ENCODE results near the gene SLC17A9. TPM values are rescaled to one million over a fixed set of nuclear protein-coding genes. Genes with fewer than 3 reads are reported as not detected.

SLC17A9 gene
- total and polyA plus RNA-seq, 4 donors, result 2.4 to 17.3 (median 9.6) TPM

- no peak for DNase-seq
- H3K9me3 ChIP-seq (ENCODE audit: control insufficient read depth in 4 of 4, insufficient read depth in 3 of 4, low read length in 3 of 4), result no peaks in the 10 kb centered on the region
- H3K4me1 ChIP-seq (ENCODE audit: control insufficient read depth in 5 of 5, insufficient read depth in 5 of 5, low read length in 5 of 5), result peaks cover 0 to 3% (median 0%) of the 10 kb centered on the region in 5 donors
- H3K27me3 ChIP-seq (ENCODE audit: control insufficient read depth in 3 of 3, insufficient read depth in 3 of 3, low read length in 2 of 3), result peaks cover 0 to 38% (median 31%) of the 10 kb centered on the region in 3 donors
- H3K4me3 ChIP-seq, result no peak overlapping the region
- TF ChIP-seq, protein P1, sequence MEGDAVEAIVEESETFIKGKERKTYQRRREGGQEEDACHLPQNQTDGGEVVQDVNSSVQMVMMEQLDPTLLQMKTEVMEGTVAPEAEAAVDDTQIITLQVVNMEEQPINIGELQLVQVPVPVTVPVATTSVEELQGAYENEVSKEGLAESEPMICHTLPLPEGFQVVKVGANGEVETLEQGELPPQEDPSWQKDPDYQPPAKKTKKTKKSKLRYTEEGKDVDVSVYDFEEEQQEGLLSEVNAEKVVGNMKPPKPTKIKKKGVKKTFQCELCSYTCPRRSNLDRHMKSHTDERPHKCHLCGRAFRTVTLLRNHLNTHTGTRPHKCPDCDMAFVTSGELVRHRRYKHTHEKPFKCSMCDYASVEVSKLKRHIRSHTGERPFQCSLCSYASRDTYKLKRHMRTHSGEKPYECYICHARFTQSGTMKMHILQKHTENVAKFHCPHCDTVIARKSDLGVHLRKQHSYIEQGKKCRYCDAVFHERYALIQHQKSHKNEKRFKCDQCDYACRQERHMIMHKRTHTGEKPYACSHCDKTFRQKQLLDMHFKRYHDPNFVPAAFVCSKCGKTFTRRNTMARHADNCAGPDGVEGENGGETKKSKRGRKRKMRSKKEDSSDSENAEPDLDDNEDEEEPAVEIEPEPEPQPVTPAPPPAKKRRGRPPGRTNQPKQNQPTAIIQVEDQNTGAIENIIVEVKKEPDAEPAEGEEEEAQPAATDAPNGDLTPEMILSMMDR (IDR thresholded peaks at IDR 0.05; ENCODE audit: control extremely low read depth, extremely low read depth), result no peak
- no peak for ATAC-seq (ENCODE audit: insufficient read depth, low FRiP score)
- no peaks in the 10 kb centered on the region for H3K36me3 ChIP-seq (ENCODE audit: control insufficient read depth in 4 of 4, insufficient read depth in 4 of 4, low read length in 4 of 4)
- H3K9ac ChIP-seq (ENCODE audit: insufficient read depth in 1 of 2, low read length in 2 of 2), result no peak overlapping the region
- 72 to 87% methylated on average over 10 of the region's 10 CpGs for WGBS, 2 donors
- no peak overlapping the region for H3K27ac ChIP-seq (ENCODE audit: low read depth in 1 of 2, low read length in 1 of 2)
Observed at GRCh38 chr20:62971211-62971949, 18.9 kb downstream of the SLC17A9 start.

GRCh38 chr20:62971950-62972844 lies 19.7 kb downstream of the SLC17A9 start:
- DNase-seq, result peak; percentile 79 to 88 (median 86)
- no peak overlapping the region for H3K9ac ChIP-seq (ENCODE audit: insufficient read depth in 1 of 2, low read length in 2 of 2)
- WGBS, 2 donors, result 4% methylated on average over 32 to 38 of the region's 38 CpGs
- peaks cover 0 to 3% (median 0%) of the 10 kb centered on the region in 5 donors for H3K4me1 ChIP-seq (ENCODE audit: control insufficient read depth in 5 of 5, insufficient read depth in 5 of 5, low read length in 5 of 5)
- H3K27ac ChIP-seq (ENCODE audit: low read depth in 1 of 2, low read length in 1 of 2), result no peak overlapping the region
- no peaks in the 10 kb centered on the region for H3K36me3 ChIP-seq (ENCODE audit: control insufficient read depth in 4 of 4, insufficient read depth in 4 of 4, low read length in 4 of 4)
- peak; percentile 81 for ATAC-seq (ENCODE audit: insufficient read depth, low FRiP score)
- TF ChIP-seq, protein P1 (IDR thresholded peaks at IDR 0.05; ENCODE audit: control extremely low read depth, extremely low read depth), result peak; percentile 78
- H3K27me3 ChIP-seq (ENCODE audit: control insufficient read depth in 3 of 3, insufficient read depth in 3 of 3, low read length in 2 of 3), result peaks cover 0 to 45% (median 35%) of the 10 kb centered on the region in 3 donors
- H3K9me3 ChIP-seq (ENCODE audit: control insufficient read depth in 4 of 4, insufficient read depth in 3 of 4, low read length in 3 of 4), result no peaks in the 10 kb centered on the region
- no peak overlapping the region for H3K4me3 ChIP-seq

- no peak overlapping the region for H3K9ac ChIP-seq (ENCODE audit: insufficient read depth in 1 of 2, low read length in 2 of 2)
- DNase-seq (no peak), ATAC-seq (ENCODE audit: insufficient read depth, low FRiP score) (peak; percentile 27)
- H3K4me1 ChIP-seq (ENCODE audit: control insufficient read depth in 5 of 5, insufficient read depth in 5 of 5, low read length in 5 of 5), result peaks cover 0 to 3% (median 0%) of the 10 kb centered on the region in 5 donors
- H3K27ac ChIP-seq (ENCODE audit: low read depth in 1 of 2, low read length in 1 of 2), result no peak overlapping the region
- H3K36me3 ChIP-seq (ENCODE audit: control insufficient read depth in 4 of 4, insufficient read depth in 4 of 4, low read length in 4 of 4), result no peaks in the 10 kb centered on the region
- WGBS, 2 donors, result 13 to 22% methylated on average over 45 to 48 of the region's 48 CpGs
- no peak overlapping the region for H3K4me3 ChIP-seq
- peaks cover 0 to 2% (median 0%) of the 10 kb centered on the region in 4 donors for H3K9me3 ChIP-seq (ENCODE audit: control insufficient read depth in 4 of 4, insufficient read depth in 3 of 4, low read length in 3 of 4)
- TF ChIP-seq, protein P1 (IDR thresholded peaks at IDR 0.05; ENCODE audit: control extremely low read depth, extremely low read depth), result no peak
- H3K27me3 ChIP-seq (ENCODE audit: control insufficient read depth in 3 of 3, insufficient read depth in 3 of 3, low read length in 2 of 3), result peaks cover 0 to 45% (median 35%) of the 10 kb centered on the region in 3 donors
Observed at GRCh38 chr20:62972845-62973745, 20.6 kb downstream of the SLC17A9 start.
